OCI-LY1 (cell line): ENCODE results near the gene LTN1.

Source experiments
- H2AFZ ChIP-seq: fragments of 200-600 bp; sonication (generic), shearing (Covaris generic); 2 replicates; pipeline ENCODE4 v1.6.0; 2014; ENCODE audit warnings: antibody characterized with exemption, mild to moderate bottlenecking, low read length
- H3F3A ChIP-seq: fragments of 200-600 bp; sonication (generic), shearing (Covaris generic); 2 replicates; pipeline ENCODE4 v1.6.0; 2014; ENCODE audit warnings: mild to moderate bottlenecking, antibody characterized with exemption, low read length, moderate library complexity; ENCODE audit not compliant: insufficient read depth
- H3K27ac ChIP-seq: fragments of 200-600 bp; sonication (generic); 2 replicates; pipeline ENCODE4 v1.5.1; 2014; ENCODE audit warnings: low read length, mixed run types, mild to moderate bottlenecking, low read depth; ENCODE audit not compliant: poor library complexity, severe bottlenecking
- H3K27me3 ChIP-seq: fragments of 200-600 bp; sonication (generic); 2 replicates; pipeline ENCODE4 v1.6.0; 2014; ENCODE audit warnings: antibody characterized with exemption, mild to moderate bottlenecking, low read length, moderate library complexity; ENCODE audit not compliant: insufficient read depth
- H3K36me3 ChIP-seq: fragments of 200-600 bp; sonication (generic); 2 replicates; pipeline ENCODE4 v1.6.1; 2014; ENCODE audit warnings: mild to moderate bottlenecking, antibody characterized with exemption, low read length, moderate library complexity, mixed read lengths; ENCODE audit not compliant: insufficient read depth
- H3K4me1 ChIP-seq: fragments of 200-600 bp; sonication (generic); 2 replicates; pipeline ENCODE4 v1.5.1; 2014; ENCODE audit warnings: mild to moderate bottlenecking, low read length, moderate library complexity; ENCODE audit not compliant: insufficient read depth, severe bottlenecking
- H3K4me2 ChIP-seq: fragments of 200-600 bp; sonication (generic), shearing (Covaris generic); 2 replicates; pipeline ENCODE4 v1.6.1; 2014; ENCODE audit warnings: low read length
- H3K4me3 ChIP-seq: fragments of 200-600 bp; sonication (generic); 2 replicates; pipeline ENCODE4 v1.5.1; 2014; ENCODE audit warnings: low read length, low read depth, mild to moderate bottlenecking, mixed read lengths; ENCODE audit not compliant: poor library complexity, severe bottlenecking
- H3K79me2 ChIP-seq: fragments of 200-600 bp; shearing (Covaris generic); 2 replicates; pipeline ENCODE4 v1.6.1; 2016; ENCODE audit warnings: mixed run types, low read length, mixed read lengths; ENCODE audit not compliant: insufficient read depth
- H3K9ac ChIP-seq: fragments of 200-600 bp; sonication (generic), shearing (Covaris generic); 2 replicates; pipeline ENCODE4 v1.6.1; 2014; ENCODE audit warnings: mild to moderate bottlenecking, low read length, mixed read lengths
- H3K9me2 ChIP-seq: fragments of 200-600 bp; sonication (generic), shearing (Covaris generic); 2 replicates; pipeline ENCODE4 v1.6.1; 2014; ENCODE audit warnings: low read depth, mild to moderate bottlenecking, low read length, mixed read lengths
- H3K9me3 ChIP-seq: fragments of 200-600 bp; shearing (Covaris generic); 2 replicates; pipeline ENCODE4 v1.6.1; 2014; ENCODE audit warnings: low read length, mixed read lengths
- H4K20me1 ChIP-seq: fragments of 200-600 bp; sonication (generic), shearing (Covaris generic); 2 replicates; pipeline ENCODE4 v1.6.0; 2016; ENCODE audit warnings: mild to moderate bottlenecking, low read length; ENCODE audit not compliant: insufficient read depth
- CTCF ChIP-seq: fragments of 200-600 bp; sonication (generic), shearing (Covaris generic); IDR thresholded peaks from 2 replicates; pipeline ENCODE4 v1.5.1; 2017; ENCODE audit warnings: mild to moderate bottlenecking, antibody characterized with exemption, low read length, moderate library complexity, mixed read lengths
- EZH2 ChIP-seq: fragments of 200-600 bp; sonication (generic), shearing (Covaris generic); IDR thresholded peaks from 2 replicates; pipeline ENCODE4 v1.8.0; 2017; ENCODE audit warnings: borderline replicate concordance, mixed run types, mild to moderate bottlenecking, antibody characterized with exemption, low read length, moderate library complexity, mixed read lengths

LTN1 gene

GRCh38 chr21:29007810-29008209, 15.1 kb upstream of the LTN1 start:
- Histone ChIP-seq H3K9me2 (no peaks in the 10 kb centered on the region), H4K20me1 (no peaks in the 10 kb centered on the region), H3F3A (peaks cover 8% of the 10 kb centered on the region; the same call in 1 of the 2 replicates), H3K9ac (no peak overlapping the region), H3K9me3 (no peaks in the 10 kb centered on the region), H2AFZ (no peak overlapping the region), H3K27ac (no peak overlapping the region), H3K4me1 (peaks cover 10% of the 10 kb centered on the region), H3K4me2 (no peak overlapping the region), H3K4me3 (no peak overlapping the region), H3K27me3 (no peaks in the 10 kb centered on the region), H3K36me3 (peaks cover 33% of the 10 kb centered on the region), H3K79me2 (no peaks in the 10 kb centered on the region; the same call in 1 of the 2 replicates)
- TF ChIP-seq CTCF (no peak), EZH2 (no peak)

GRCh38 chr21:29007135-29007534, 14.5 kb upstream of the LTN1 start:
- H3K36me3 ChIP-seq: peaks cover 33% of the 10 kb centered on the region
- no peaks in the 10 kb centered on the region for H3K27me3 ChIP-seq
- no peaks in the 10 kb centered on the region for H4K20me1 ChIP-seq

GRCh38 chr21:29005696-29006095, 13.0 kb upstream of the LTN1 start:
- Histone ChIP-seq H4K20me1 (no peaks in the 10 kb centered on the region), H3K4me3 (no peak overlapping the region), H3F3A (peaks cover 8% of the 10 kb centered on the region; the same call in 1 of the 2 replicates), H3K27ac (no peak overlapping the region), H3K4me1 (peaks cover 10% of the 10 kb centered on the region), H3K9me3 (no peaks in the 10 kb centered on the region), H3K9me2 (no peaks in the 10 kb centered on the region), H3K9ac (no peak overlapping the region), H3K27me3 (no peaks in the 10 kb centered on the region), H3K79me2 (no peaks in the 10 kb centered on the region), H3K4me2 (no peak overlapping the region), H3K36me3 (peaks cover 33% of the 10 kb centered on the region), H2AFZ (no peak overlapping the region)
- TF ChIP-seq EZH2 (no peak), CTCF (no peak)

More at GRCh38 chr21:29007135-29007534, 14.5 kb upstream of the LTN1 start:
- Histone ChIP-seq H3K4me2 (no peak overlapping the region), H3K9me2 (no peaks in the 10 kb centered on the region), H3K9ac (no peak overlapping the region), H3F3A (peaks cover 8% of the 10 kb centered on the region; the same call in 1 of the 2 replicates), H3K4me3 (no peak overlapping the region), H2AFZ (no peak overlapping the region), H3K9me3 (no peaks in the 10 kb centered on the region), H3K4me1 (peaks cover 10% of the 10 kb centered on the region), H3K27ac (no peak overlapping the region), H3K79me2 (no peaks in the 10 kb centered on the region)
- TF ChIP-seq EZH2 (no peak), CTCF (no peak)
